ENCODE measurements around the gene RPS27.

Gene RPS27

DNA sequence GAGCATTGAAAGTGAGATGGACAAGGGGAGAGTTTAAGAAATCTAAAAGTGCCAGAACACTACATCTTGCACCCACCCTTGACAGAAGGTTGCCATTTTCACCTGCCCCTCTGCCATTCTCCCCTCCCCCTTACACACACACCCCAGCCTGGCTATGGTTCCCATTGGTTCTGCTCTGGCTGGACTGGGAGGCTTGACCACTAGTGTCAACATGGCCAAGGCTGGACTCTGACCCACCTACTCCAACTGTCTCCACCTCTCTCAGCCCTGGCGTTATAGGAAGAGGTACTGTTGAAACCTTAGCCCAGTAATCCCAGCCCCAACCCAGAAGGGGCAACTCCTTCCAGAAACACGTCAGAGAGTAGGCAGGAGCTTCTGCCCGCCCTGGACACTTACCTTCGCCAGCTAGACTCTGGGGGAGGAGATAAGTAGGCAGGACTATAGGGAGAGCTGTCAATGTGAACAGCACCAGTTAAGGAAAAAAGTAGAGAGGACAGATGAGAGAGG, 36.6 kb upstream of the RPS27 start:
- no peak for DNase-seq
- no peak overlapping the region for H2AK5ac ChIP-seq (ENCODE audit: low read length, severe bottlenecking)
- no peak overlapping the region for H3K4me2 ChIP-seq (ENCODE audit: low read length, poor library complexity, severe bottlenecking)
- no peak overlapping the region for H3K4ac ChIP-seq (ENCODE audit: low read depth in 1 of 2, low read length in 2 of 2)
- H3K4me3 ChIP-seq (ENCODE audit: insufficient read depth in 1 of 2, low read depth in 1 of 2, low read length in 2 of 2): no peak overlapping the region
- no peak overlapping the region for H2AFZ ChIP-seq (ENCODE audit: low read depth, low read length)
- H3K9ac ChIP-seq (ENCODE audit: low read length): no peak overlapping the region
- H2BK120ac ChIP-seq (ENCODE audit: low read depth, low read length): no peak overlapping the region
- no peak overlapping the region for H3K27ac ChIP-seq (ENCODE audit: low read length, poor library complexity, severe bottlenecking)
- no peak overlapping the region for H2BK12ac ChIP-seq (ENCODE audit: low read length in 2 of 2)
- no peak overlapping the region for H2BK5ac ChIP-seq (ENCODE audit: low read depth, low read length, poor library complexity, severe bottlenecking)
- H3K4me1 ChIP-seq (ENCODE audit: control insufficient read depth, insufficient read depth, low read depth, low read length): peaks cover 15% of the 10 kb centered on the region
- 100% methylated on average over 4 of the region's 4 CpGs for WGBS
- H3K9me3 ChIP-seq (ENCODE audit: control insufficient read depth, low read length): no peaks in the 10 kb centered on the region
- H3K36me3 ChIP-seq (ENCODE audit: control insufficient read depth in 1 of 2, insufficient read depth in 2 of 2, low read depth in 1 of 2, low read length in 2 of 2): peaks cover 44 to 54% of the 10 kb centered on the region in 2 experiments
- H3K79me1 ChIP-seq (replicated peaks; ENCODE audit: low read length, poor library complexity, severe bottlenecking): peaks cover 30% of the 10 kb centered on the region
- no peaks in the 10 kb centered on the region for H3K27me3 ChIP-seq (ENCODE audit: control insufficient read depth in 1 of 2, insufficient read depth in 1 of 2, low read length in 2 of 2)
- H3K18ac ChIP-seq (ENCODE audit: low read depth in 1 of 2, low read length in 2 of 2): no peak overlapping the region
- no peak overlapping the region for H4K91ac ChIP-seq (ENCODE audit: low read length)
- no peak overlapping the region for H2BK15ac ChIP-seq (ENCODE audit: low read depth, poor library complexity, severe bottlenecking)
- no peak overlapping the region for H3K23ac ChIP-seq (ENCODE audit: low read length in 2 of 2)
- H3K14ac ChIP-seq (ENCODE audit: low read length in 2 of 2): no peak overlapping the region
- no peak overlapping the region for H4K8ac ChIP-seq (ENCODE audit: low read length)

DNA sequence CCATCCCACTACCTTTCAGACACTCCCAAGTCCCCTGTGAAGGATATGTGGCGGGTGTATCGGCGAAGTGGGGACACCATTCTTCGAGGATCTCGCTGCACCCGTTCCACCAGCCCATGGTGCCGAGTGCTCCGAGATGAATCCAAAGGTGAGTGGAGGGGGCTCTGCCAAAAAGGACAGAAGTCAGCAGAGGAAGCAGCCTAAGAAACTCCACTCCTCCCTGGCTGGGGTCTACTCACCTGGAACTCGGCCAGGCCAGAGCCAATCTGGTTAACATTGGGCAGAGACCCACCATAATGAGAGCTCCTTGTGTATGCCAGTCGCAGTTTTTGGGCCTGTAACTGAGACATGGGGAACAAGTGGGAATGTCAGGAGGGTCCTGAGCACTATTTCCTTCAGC, 35.7 kb upstream of the RPS27 start:
- Histone ChIP-seq H3K4me2 (ENCODE audit: low read length, poor library complexity, severe bottlenecking) (no peak overlapping the region), H3K23ac (ENCODE audit: low read length in 2 of 2) (no peak overlapping the region)
- whole genome bisulfite sequencing: 98% methylated on average over 10 of the region's 10 CpGs

DNA sequence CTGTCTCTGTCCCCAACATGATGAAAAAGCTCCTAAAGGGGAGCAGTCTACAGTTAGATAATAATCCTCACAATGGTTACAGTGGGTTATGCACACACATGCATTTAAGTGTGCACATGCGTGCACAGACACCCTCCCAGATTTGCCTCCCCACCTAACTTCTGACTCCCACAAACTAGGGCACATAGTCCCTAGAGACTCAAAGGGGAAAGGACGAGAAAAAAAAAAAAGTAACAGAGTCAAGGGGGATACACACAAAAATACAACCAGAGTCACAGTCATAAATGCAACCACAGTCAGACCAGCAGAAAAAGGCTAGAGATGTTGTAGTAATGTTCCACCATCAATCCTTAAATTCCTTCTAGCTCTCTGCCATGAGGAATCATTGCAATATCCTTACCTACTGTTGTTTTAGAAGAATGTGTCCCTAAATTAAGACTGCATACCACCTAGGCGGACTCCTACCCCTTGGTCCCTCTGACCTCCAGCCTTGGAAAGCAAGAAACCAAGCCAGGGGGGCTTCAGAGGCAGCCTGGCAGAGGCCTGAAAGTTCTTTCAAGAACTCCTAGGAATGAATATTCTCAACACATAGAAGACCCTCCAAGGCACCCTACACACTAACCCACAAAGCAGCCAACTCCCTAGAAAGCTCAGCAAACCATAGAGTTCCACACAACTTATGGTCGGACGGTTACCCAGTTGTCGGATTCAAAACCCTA, 33.4 kb upstream of the RPS27 start:
- Histone ChIP-seq H3K9me3 (ENCODE audit: control insufficient read depth, low read length) (no peaks in the 10 kb centered on the region), H3K27me3 (ENCODE audit: control insufficient read depth in 1 of 2, insufficient read depth in 1 of 2, low read length in 2 of 2) (no peaks in the 10 kb centered on the region), H3K4me3 (ENCODE audit: insufficient read depth in 1 of 2, low read depth in 1 of 2, low read length in 2 of 2) (peak overlapping the region; percentile 88 to 94), H4K8ac (ENCODE audit: low read length) (no peak overlapping the region), H3K9ac (ENCODE audit: low read length) (peak overlapping the region; percentile 96), H4K91ac (ENCODE audit: low read length) (no peak overlapping the region), H2BK15ac (ENCODE audit: low read depth, poor library complexity, severe bottlenecking) (peak overlapping the region; percentile 68), H3K79me1 (replicated peaks; ENCODE audit: low read length, poor library complexity, severe bottlenecking) (peaks cover 26% of the 10 kb centered on the region), H2AK5ac (ENCODE audit: low read length, severe bottlenecking) (no peak overlapping the region), H3K27ac (ENCODE audit: low read length, poor library complexity, severe bottlenecking) (peak overlapping the region; percentile 57), H3K4me2 (ENCODE audit: low read length, poor library complexity, severe bottlenecking) (peak overlapping the region; percentile 82), H2BK12ac (ENCODE audit: low read length in 2 of 2) (no peak overlapping the region), H3K23ac (ENCODE audit: low read length in 2 of 2) (no peak overlapping the region), H3K36me3 (ENCODE audit: control insufficient read depth in 1 of 2, insufficient read depth in 2 of 2, low read depth in 1 of 2, low read length in 2 of 2) (peaks cover 40 to 47% of the 10 kb centered on the region in 2 experiments), H3K4ac (ENCODE audit: low read depth in 1 of 2, low read length in 2 of 2) (no peak overlapping the region), H2BK5ac (ENCODE audit: low read depth, low read length, poor library complexity, severe bottlenecking) (no peak overlapping the region), H3K4me1 (ENCODE audit: control insufficient read depth, insufficient read depth, low read depth, low read length) (peaks cover 17% of the 10 kb centered on the region), H2AFZ (ENCODE audit: low read depth, low read length) (no peak overlapping the region), H2BK120ac (ENCODE audit: low read depth, low read length) (no peak overlapping the region), H3K14ac (ENCODE audit: low read length in 2 of 2) (no peak overlapping the region), H3K18ac (ENCODE audit: low read depth in 1 of 2, low read length in 2 of 2) (no peak overlapping the region)
- DNase-seq: no peak
- WGBS: 32% methylated on average over 5 of the region's 6 CpGs

More for the DNA sequence above, 35.7 kb upstream of the RPS27 start:
- Histone ChIP-seq H3K14ac (ENCODE audit: low read length in 2 of 2) (no peak overlapping the region), H4K8ac (ENCODE audit: low read length) (no peak overlapping the region), H3K4me3 (ENCODE audit: insufficient read depth in 1 of 2, low read depth in 1 of 2, low read length in 2 of 2) (no peak overlapping the region), H2BK120ac (ENCODE audit: low read depth, low read length) (no peak overlapping the region), H3K4me1 (ENCODE audit: control insufficient read depth, insufficient read depth, low read depth, low read length) (peaks cover 15% of the 10 kb centered on the region), H2BK5ac (ENCODE audit: low read depth, low read length, poor library complexity, severe bottlenecking) (no peak overlapping the region), H2AFZ (ENCODE audit: low read depth, low read length) (no peak overlapping the region), H3K9me3 (ENCODE audit: control insufficient read depth, low read length) (no peaks in the 10 kb centered on the region), H3K18ac (ENCODE audit: low read depth in 1 of 2, low read length in 2 of 2) (no peak overlapping the region), H3K27me3 (ENCODE audit: control insufficient read depth in 1 of 2, insufficient read depth in 1 of 2, low read length in 2 of 2) (no peaks in the 10 kb centered on the region), H3K27ac (ENCODE audit: low read length, poor library complexity, severe bottlenecking) (no peak overlapping the region), H2BK15ac (ENCODE audit: low read depth, poor library complexity, severe bottlenecking) (no peak overlapping the region), H3K9ac (ENCODE audit: low read length) (no peak overlapping the region), H2AK5ac (ENCODE audit: low read length, severe bottlenecking) (no peak overlapping the region), H3K36me3 (ENCODE audit: control insufficient read depth in 1 of 2, insufficient read depth in 2 of 2, low read depth in 1 of 2, low read length in 2 of 2) (peaks cover 45 to 53% of the 10 kb centered on the region in 2 experiments), H4K91ac (ENCODE audit: low read length) (no peak overlapping the region), H3K79me1 (replicated peaks; ENCODE audit: low read length, poor library complexity, severe bottlenecking) (peaks cover 31% of the 10 kb centered on the region), H2BK12ac (ENCODE audit: low read length in 2 of 2) (no peak overlapping the region), H3K4ac (ENCODE audit: low read depth in 1 of 2, low read length in 2 of 2) (no peak overlapping the region)
- no peak for DNase-seq

DNA sequence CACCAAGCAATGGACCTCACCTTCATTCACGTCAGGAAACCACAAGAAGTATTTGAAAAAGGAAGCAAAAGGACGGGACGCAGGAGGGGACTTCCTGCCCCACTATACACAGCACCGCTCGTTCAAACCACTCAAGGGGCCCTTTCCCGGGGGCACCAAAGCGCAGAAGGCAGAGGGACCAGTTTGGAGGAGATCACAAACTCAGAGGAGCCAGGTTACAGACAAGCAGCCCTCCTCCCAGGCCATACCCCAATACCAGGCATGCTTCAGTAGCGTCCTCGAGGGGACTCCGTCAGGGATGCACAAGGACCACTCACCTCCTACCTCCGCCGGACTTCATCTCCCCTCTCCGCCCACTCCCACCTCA, 32.8 kb upstream of the RPS27 start:
- Histone ChIP-seq H3K14ac (ENCODE audit: low read length in 2 of 2) (peak overlapping the region in 1 of 2 experiments; percentile 61), H3K4ac (ENCODE audit: low read depth in 1 of 2, low read length in 2 of 2) (peak overlapping the region in 1 of 2 experiments; percentile 92), H3K4me3 (ENCODE audit: insufficient read depth in 1 of 2, low read depth in 1 of 2, low read length in 2 of 2) (peak overlapping the region; percentile 88 to 94), H2BK12ac (ENCODE audit: low read length in 2 of 2) (peak overlapping the region; percentile 4 to 23), H3K23ac (ENCODE audit: low read length in 2 of 2) (peak overlapping the region in 1 of 2 experiments; percentile 46), H4K91ac (ENCODE audit: low read length) (no peak overlapping the region), H3K9me3 (ENCODE audit: control insufficient read depth, low read length) (no peaks in the 10 kb centered on the region), H3K18ac (ENCODE audit: low read depth in 1 of 2, low read length in 2 of 2) (peak overlapping the region; percentile 62 to 71), H2BK5ac (ENCODE audit: low read depth, low read length, poor library complexity, severe bottlenecking) (peak overlapping the region; percentile 49), H3K27ac (ENCODE audit: low read length, poor library complexity, severe bottlenecking) (peak overlapping the region; percentile 57), H2BK120ac (ENCODE audit: low read depth, low read length) (no peak overlapping the region), H3K9ac (ENCODE audit: low read length) (peak overlapping the region; percentile 96), H2BK15ac (ENCODE audit: low read depth, poor library complexity, severe bottlenecking) (no peak overlapping the region), H4K8ac (ENCODE audit: low read length) (no peak overlapping the region), H3K27me3 (ENCODE audit: control insufficient read depth in 1 of 2, insufficient read depth in 1 of 2, low read length in 2 of 2) (no peaks in the 10 kb centered on the region), H3K4me1 (ENCODE audit: control insufficient read depth, insufficient read depth, low read depth, low read length) (peaks cover 22% of the 10 kb centered on the region), H2AK5ac (ENCODE audit: low read length, severe bottlenecking) (no peak overlapping the region), H3K36me3 (ENCODE audit: control insufficient read depth in 1 of 2, insufficient read depth in 2 of 2, low read depth in 1 of 2, low read length in 2 of 2) (peaks cover 34 to 42% of the 10 kb centered on the region in 2 experiments), H3K4me2 (ENCODE audit: low read length, poor library complexity, severe bottlenecking) (peak overlapping the region; percentile 82), H2AFZ (ENCODE audit: low read depth, low read length) (no peak overlapping the region), H3K79me1 (replicated peaks; ENCODE audit: low read length, poor library complexity, severe bottlenecking) (peaks cover 21% of the 10 kb centered on the region)
- 0% methylated on average over 13 of the region's 13 CpGs for WGBS
- DNase-seq: peak; percentile 35
